CD4-positive, alpha-beta T cell treated with Interleukin-6 at 100 ng/mL for 8 hours (primary cell): ENCODE results near the gene CHPF.

ENCODE experiments used
- DNase-seq: peaks from one replicate; pipeline ENCODE4 v3.0.0-alpha.2; 2020; ENCODE audit warnings: mixed read lengths, low spot score

The CHPF gene

DNA sequence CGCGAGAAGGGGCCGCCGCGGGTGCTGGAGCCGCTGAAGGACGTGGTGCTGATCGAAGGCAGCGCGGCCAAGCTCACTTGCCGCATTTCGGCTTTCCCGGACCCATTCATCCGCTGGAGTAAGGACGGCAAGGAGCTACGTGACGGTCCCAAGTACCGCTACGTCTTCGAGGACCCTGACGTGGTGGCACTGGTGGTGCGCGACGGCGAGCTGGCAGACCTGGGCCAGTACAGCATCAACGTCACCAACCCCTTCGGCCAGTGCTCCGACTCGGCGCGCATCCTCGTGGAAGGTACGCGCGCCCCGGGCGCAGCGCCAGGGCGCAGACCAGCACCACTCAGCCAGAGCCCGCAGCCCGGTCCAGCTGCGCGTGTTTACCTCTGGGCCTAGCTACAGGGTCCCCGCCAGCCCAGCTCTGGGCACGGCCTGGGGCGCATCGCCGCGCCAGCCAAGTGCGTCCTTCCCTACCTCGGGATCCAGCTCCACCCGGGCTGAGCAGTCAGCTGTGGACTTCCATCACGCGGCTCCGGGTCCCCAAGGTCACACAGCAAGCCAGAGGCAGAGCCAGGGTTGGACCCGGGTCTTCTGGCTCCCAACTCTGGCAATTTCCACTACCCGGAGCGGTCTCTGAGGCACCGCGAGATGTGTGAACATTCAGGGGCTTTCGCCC is 46.6 kb downstream of the CHPF start:
- no peak for DNase-seq

DNA sequence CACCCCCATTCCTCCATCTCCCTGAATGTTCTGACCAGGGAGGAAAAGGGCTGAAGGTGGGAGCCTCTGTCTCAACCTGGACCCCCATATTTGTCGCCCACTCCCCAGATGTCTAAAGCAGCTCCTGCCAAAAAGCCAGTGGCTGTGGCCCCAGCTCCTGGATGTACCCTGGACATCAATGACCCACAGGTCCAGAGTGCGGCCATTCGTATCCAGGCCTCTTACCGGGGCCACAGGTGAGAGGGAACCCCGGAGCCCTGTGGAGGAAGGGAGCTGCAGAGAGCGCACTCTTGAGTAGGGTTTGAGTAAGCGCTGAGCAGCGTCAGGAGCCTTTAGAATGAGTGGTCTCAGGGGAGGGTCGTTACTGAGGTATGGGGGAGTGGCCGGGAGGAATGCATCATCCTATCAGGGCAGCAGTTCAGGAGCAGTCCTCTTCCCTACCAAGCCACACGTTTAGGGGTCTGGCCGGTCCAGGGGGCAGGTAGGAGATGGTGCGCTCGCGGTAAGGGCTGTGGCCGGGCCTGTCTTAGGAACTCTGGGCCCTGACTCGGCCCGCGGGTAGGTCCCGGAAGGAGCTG is 47.3 kb downstream of the CHPF start:
- no peak for DNase-seq

DNA sequence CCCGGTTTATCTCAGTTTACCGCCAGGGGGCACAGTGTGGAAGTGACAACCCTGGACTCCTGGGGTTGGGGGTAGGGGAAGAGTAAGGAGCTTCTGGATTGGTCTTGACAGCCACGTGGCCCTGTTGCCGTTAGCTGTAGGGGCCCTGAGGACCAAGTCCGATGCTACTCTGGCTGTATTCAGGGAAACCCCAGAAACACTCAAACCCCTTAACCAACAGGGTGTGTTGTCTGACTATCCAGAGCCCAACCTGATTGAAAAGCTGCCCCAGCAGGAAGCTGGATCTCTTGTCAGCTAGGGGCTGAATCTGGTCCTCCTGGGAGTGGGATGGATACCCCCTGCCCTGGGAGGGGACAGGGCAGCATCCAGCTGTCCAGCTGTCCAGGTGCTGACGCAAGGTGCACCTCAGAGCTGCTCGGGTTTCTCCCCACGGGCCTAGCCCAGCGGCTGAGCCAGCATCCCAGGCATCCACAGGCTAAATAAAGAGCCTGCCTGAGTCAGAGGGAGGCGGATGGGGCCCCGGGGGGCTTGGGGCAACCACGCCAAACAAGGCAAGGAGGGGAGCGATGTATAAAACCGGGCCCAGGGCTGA is 48.0 kb downstream of the CHPF start:
- DNase-seq, result peak; percentile 39

DNA sequence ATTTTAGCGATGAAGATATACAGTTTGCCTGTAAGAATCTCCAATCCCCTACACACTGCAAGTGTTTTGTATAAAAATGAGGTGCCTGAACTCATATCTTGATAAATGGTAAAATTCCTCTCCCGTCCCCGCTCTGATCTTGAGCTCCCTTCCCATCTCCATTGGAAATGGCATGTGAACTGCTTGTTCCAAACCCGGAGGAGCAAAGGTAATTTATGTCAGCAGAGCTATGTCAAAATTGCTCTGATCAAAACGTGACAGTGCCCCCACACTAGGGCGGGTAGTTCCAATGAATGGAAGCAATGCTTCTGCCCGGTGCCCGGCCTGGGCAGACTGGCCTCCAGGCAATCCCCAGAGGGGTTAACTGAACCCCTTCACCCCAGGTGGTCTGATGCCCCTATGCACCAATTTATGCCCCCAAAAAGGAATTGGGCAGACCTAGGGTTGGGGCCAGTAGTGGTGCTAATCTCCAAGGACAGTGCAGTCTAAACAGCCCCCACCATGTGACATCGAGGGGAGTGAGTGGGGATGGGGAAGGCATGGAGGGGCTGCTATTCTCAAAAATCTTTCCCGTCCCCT is 48.6 kb downstream of the CHPF start:
- DNase-seq, result no peak

DNA sequence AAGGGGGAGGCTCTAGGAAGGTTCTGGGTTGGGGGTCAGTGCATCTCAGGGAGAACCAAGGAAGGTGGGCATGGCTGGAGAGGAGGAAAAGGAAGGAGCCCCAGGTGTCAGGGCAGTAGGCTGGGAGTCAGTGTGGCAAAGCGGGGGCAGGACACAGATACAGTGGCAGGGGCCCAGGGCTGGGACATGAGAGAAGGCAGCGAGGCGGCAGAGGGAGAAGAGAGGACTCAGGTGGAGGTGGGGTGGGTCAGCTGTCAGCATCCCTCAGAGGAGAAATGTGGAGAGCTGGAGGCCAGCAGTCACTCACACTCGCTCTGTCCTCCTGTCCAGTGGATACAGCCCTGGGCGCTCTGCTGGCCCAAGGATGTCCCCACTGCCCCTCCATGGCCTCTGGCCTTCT is 50.5 kb downstream of the CHPF start:
- DNase-seq, result no peak

DNA sequence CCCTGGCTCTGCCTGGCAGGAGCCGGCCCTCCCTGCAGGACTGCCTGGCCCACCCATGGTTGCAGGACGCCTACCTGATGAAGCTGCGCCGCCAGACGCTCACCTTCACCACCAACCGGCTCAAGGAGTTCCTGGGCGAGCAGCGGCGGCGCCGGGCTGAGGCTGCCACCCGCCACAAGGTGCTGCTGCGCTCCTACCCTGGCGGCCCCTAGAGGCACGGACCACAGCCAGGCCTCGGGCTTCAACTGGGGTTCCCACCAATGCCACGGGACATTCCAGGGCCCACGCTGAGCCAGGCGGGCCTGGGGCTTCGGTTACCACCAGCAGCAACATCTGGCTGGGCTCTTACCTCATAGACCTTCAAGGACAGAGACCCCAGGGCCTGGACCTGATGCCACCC is 51.0 kb downstream of the CHPF start:
- DNase-seq, result no peak

DNA sequence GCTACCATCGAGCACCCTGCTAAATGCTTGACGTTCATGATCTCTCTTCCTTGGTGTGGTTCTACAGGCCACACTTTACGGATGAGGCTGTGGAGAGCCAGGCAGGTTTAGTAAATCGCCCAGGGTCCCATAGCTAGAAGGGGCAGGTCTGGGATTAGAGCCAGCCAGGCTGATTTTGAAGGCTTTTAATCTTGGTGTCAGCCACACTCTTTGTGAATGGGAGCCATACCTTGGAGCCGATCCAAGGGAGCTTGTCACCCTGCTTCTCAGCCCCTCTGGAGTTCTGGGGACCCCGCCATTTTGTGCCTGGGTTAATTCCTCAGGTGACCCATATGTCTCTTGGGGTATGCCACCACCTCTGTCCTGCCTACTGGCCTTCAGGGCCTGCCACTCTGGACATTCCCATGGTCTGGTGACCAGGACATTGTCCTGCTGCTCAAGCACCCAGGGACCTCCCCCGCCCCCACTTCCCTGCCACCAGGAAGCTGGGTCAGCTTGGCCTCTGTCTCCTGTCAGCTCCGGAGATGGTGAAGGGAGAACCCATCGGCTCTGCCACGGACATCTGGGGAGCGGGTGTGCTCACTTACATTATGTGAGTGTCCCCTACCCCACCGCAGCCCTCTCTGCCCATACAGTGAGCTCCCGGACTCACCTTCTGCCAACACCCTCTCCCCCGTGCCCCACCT is 52.2 kb downstream of the CHPF start:
- DNase-seq, result no peak

DNA sequence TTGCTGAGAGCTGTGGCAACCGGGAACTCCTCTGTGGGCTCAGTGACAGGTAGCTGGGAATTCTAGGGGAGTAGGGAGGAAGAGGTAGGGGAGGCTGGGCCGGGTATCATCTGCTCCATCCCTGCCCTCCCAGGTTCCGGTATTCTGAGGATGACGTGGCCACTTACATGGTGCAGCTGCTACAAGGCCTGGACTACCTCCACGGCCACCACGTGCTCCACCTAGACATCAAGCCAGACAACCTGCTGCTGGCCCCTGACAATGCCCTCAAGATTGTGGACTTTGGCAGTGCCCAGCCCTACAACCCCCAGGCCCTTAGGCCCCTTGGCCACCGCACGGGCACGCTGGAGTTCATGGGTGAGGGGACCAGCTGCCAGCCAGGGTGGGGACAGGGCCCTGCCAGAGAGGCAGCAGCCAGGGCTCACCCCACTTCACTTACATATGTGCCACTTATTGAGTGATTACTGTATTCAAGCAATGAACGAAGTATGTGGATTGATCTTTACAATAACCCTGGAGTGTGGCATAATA is 52.9 kb downstream of the CHPF start:
- no peak for DNase-seq

DNA sequence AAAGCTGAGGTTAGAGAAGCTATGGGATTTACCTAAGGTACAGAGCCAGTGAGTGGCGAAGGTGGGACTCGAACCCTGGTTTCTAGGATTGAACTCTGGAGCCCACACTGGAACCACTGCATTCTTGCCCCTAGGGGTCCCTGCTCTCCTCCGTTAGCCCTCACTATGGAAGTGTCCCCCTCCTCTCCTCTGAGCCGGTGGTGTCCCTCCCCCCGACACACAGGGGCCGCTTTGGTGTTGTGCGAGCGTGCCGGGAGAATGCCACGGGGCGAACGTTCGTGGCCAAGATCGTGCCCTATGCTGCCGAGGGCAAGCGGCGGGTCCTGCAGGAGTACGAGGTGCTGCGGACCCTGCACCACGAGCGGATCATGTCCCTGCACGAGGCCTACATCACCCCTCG is 53.4 kb downstream of the CHPF start:
- DNase-seq, result no peak

DNA sequence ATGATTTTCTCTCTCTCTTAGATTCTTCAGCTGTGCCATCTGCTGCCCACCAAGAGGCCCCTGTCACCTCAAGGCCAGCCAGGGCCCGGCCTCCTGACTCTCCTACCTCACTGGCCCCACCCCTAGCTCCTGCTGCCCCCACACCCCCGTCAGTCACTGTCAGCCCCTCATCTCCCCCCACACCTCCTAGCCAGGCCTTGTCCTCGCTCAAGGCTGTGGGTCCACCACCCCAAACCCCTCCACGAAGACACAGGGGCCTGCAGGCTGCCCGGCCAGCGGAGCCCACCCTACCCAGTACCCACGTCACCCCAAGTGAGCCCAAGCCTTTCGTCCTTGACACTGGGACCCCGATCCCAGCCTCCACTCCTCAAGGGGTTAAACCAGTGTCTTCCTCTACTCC is 54.3 kb downstream of the CHPF start:
- DNase-seq, result no peak
